ENCODE data around the gene SETD3. TPM values are rescaled to one million over a fixed set of nuclear protein-coding genes. Genes with fewer than 3 reads are reported as not detected.

The SETD3 gene
- total and polyA plus RNA-seq, 4 donors = 36.4 to 60.9 (median 49.7) TPM

DNA sequence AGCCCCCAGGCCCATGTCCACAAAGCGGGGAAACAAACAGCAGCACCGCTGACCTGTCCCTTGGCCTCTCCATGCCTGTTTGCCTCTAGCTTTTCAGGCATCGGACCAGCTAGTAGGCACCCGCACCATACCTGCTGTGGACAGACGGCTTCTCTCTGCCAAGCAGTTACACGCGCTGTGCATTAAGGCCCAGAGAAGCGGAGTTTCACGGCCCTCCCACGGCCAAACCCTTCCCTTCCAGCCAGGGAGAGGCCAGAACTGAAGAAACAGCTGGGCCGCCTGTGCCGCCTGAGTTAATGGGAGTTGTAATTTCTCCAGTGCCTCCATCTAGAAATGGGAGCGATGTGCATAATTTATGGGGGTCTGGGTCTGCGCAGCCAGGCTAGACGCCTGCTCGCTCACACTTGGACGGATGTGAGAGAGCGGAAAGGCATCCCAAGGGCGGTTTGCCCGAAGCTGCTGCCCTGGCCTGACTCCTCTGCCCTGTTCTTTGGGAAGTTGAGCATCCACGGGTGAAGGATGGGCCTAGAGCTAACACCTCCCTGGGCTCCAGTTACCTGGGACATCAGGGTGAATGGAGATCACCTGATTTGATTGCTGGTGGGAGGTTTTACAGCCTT is 119.0 kb downstream of the SETD3 start:
- no peaks in the 10 kb centered on the region for H3K9me3 ChIP-seq (ENCODE audit: control insufficient read depth in 4 of 4, insufficient read depth in 3 of 4, low read length in 3 of 4)
- no peaks in the 10 kb centered on the region for H3K36me3 ChIP-seq (ENCODE audit: control insufficient read depth in 4 of 4, insufficient read depth in 4 of 4, low read length in 4 of 4)
- no peaks in the 10 kb centered on the region for H3K27me3 ChIP-seq (ENCODE audit: control insufficient read depth in 3 of 3, insufficient read depth in 3 of 3, low read length in 2 of 3)
- ATAC-seq (ENCODE audit: insufficient read depth, low FRiP score) (no peak), DNase-seq (no peak)
- H3K4me1 ChIP-seq (ENCODE audit: control insufficient read depth in 5 of 5, insufficient read depth in 5 of 5, low read length in 5 of 5) = no peaks in the 10 kb centered on the region
- no peak overlapping the region for H3K4me3 ChIP-seq
- H3K9ac ChIP-seq (ENCODE audit: insufficient read depth in 1 of 2, low read length in 2 of 2) = no peak overlapping the region
- WGBS, 2 donors = 92 to 96% methylated on average over 21 of the region's 21 CpGs
- TF ChIP-seq, protein P1, sequence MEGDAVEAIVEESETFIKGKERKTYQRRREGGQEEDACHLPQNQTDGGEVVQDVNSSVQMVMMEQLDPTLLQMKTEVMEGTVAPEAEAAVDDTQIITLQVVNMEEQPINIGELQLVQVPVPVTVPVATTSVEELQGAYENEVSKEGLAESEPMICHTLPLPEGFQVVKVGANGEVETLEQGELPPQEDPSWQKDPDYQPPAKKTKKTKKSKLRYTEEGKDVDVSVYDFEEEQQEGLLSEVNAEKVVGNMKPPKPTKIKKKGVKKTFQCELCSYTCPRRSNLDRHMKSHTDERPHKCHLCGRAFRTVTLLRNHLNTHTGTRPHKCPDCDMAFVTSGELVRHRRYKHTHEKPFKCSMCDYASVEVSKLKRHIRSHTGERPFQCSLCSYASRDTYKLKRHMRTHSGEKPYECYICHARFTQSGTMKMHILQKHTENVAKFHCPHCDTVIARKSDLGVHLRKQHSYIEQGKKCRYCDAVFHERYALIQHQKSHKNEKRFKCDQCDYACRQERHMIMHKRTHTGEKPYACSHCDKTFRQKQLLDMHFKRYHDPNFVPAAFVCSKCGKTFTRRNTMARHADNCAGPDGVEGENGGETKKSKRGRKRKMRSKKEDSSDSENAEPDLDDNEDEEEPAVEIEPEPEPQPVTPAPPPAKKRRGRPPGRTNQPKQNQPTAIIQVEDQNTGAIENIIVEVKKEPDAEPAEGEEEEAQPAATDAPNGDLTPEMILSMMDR (IDR thresholded peaks at IDR 0.05; ENCODE audit: control extremely low read depth, extremely low read depth) = no peak
- no peak overlapping the region for H3K27ac ChIP-seq (ENCODE audit: low read depth in 1 of 2, low read length in 1 of 2)

DNA sequence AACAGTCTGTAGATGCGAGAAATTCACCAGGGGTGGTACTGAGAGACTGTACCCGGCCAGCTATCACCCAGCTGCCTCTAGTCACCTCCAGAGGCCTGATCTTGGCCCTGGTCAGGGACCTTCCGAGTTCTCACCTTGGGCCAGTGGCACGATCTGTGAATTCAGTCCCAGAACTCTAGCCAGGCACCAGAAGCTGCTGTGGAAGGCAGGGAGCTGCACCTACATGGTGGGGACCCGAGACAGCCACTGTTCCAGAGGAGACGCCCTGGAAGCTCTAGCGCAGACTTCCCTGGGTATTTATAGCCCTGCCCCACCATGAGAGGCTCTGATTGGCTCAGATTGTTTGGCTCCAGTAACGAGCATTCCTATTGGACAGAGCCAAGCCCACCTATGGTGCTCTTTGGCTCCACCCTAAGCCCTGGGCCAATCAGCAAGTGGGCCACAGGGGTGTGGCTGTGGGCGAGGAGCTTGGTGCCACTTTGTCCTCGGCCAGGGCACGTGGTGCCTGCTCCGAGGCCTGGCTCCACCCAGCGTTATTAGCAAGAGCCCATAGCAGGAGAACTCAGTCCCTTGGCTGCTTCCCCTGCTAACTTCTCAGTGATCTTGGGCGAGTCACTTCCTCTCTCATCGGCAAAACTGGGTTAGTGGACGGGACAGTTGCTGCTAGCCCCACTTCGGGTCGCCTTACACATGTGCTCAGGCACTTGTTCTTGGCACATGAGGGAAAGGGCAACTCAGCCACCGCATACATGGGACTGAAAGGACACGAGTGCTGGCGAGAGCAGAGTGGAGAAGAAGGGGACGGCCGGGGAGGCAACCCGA is 119.7 kb downstream of the SETD3 start:
- Histone ChIP-seq H3K9ac (ENCODE audit: insufficient read depth in 1 of 2, low read length in 2 of 2) (no peak overlapping the region), H3K9me3 (ENCODE audit: control insufficient read depth in 4 of 4, insufficient read depth in 3 of 4, low read length in 3 of 4) (no peaks in the 10 kb centered on the region), H3K4me1 (ENCODE audit: control insufficient read depth in 5 of 5, insufficient read depth in 5 of 5, low read length in 5 of 5) (no peaks in the 10 kb centered on the region), H3K4me3 (no peak overlapping the region), H3K27me3 (ENCODE audit: control insufficient read depth in 3 of 3, insufficient read depth in 3 of 3, low read length in 2 of 3) (no peaks in the 10 kb centered on the region), H3K36me3 (ENCODE audit: control insufficient read depth in 4 of 4, insufficient read depth in 4 of 4, low read length in 4 of 4) (no peaks in the 10 kb centered on the region), H3K27ac (ENCODE audit: low read depth in 1 of 2, low read length in 1 of 2) (no peak overlapping the region)
- TF ChIP-seq, protein P1 (IDR thresholded peaks at IDR 0.05; ENCODE audit: control extremely low read depth, extremely low read depth) = no peak
- DNase-seq (no peak), ATAC-seq (ENCODE audit: insufficient read depth, low FRiP score) (no peak)
- 89 to 93% methylated on average over 24 of the region's 24 CpGs for WGBS, 2 donors

DNA sequence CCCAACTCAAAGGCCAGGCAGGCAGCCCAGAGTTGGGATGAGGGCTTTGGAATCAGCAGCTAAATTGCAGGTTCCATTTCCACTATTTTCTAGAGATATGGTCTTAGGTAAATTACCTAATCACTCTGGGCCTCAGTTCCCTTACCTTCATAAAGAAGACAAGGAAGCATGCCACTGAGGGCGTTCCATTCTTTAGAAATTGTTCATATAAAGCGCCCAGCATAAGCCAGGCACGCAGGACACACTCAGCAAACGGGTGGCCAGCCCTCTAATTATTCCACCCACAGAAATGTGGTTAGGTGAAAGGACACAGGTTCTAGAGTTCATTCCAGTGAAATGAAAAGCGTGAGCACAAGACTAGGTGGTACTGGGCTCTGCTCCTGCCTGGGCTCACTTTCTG is 120.8 kb downstream of the SETD3 start:
- H3K36me3 ChIP-seq (ENCODE audit: control insufficient read depth in 4 of 4, insufficient read depth in 4 of 4, low read length in 4 of 4) = no peaks in the 10 kb centered on the region
- TF ChIP-seq, protein P1 (IDR thresholded peaks at IDR 0.05; ENCODE audit: control extremely low read depth, extremely low read depth) = no peak
- H3K4me1 ChIP-seq (ENCODE audit: control insufficient read depth in 5 of 5, insufficient read depth in 5 of 5, low read length in 5 of 5) = no peaks in the 10 kb centered on the region
- 91 to 97% methylated on average over 5 of the region's 5 CpGs for WGBS, 2 donors
- H3K27ac ChIP-seq (ENCODE audit: low read depth in 1 of 2, low read length in 1 of 2) = no peak overlapping the region
- ATAC-seq (ENCODE audit: insufficient read depth, low FRiP score) (no peak), DNase-seq (no peak)
- H3K27me3 ChIP-seq (ENCODE audit: control insufficient read depth in 3 of 3, insufficient read depth in 3 of 3, low read length in 2 of 3) = no peaks in the 10 kb centered on the region
- no peak overlapping the region for H3K4me3 ChIP-seq
- no peak overlapping the region for H3K9ac ChIP-seq (ENCODE audit: insufficient read depth in 1 of 2, low read length in 2 of 2)
- H3K9me3 ChIP-seq (ENCODE audit: control insufficient read depth in 4 of 4, insufficient read depth in 3 of 4, low read length in 3 of 4) = no peaks in the 10 kb centered on the region

Measured in lung (tissue), 12 donors.